Thyroid gland (tissue), 4 donors: ENCODE results near the gene NUDCD2. TPM values are rescaled to one million over a fixed set of nuclear protein-coding genes. Genes with fewer than 3 reads are reported as not detected.

Experiments
- DNase-seq, 2 donors: peaks; one replicate each; pipeline ENCODE4 v3.0.0-alpha.2; 2019
- H3K27ac ChIP-seq, 3 donors: fragments of 200-600 bp; sonication (generic); 1 replicate in 2 of 3; 2 replicates in 1 of 3; pipeline ENCODE4 v1.5.1; 2016 to 2019; ENCODE audit warnings: mild to moderate bottlenecking in 1 of 3, moderate library complexity in 1 of 3
- H3K27me3 ChIP-seq: fragments of 200-600 bp; sonication (generic); one replicate; pipeline ENCODE4 v1.5.1; 2019
- H3K36me3 ChIP-seq, 2 donors: fragments of 200-600 bp; sonication (generic); one replicate each; pipeline ENCODE4 v1.5.1; 2016 to 2019
- H3K4me1 ChIP-seq, 2 donors: fragments of 200-600 bp; sonication (generic); one replicate each; pipeline ENCODE4 v1.5.1; 2017 to 2019
- H3K4me3 ChIP-seq, 3 donors: fragments of 200-600 bp; sonication (generic); replicated peaks in 1 of 3; 1 replicate in 2 of 3; 2 replicates in 1 of 3; pipeline ENCODE4 v1.5.1; 2016; ENCODE audit warnings: mild to moderate bottlenecking in 1 of 3
- H3K9me3 ChIP-seq: fragments of 200-600 bp; sonication (generic); one replicate; pipeline ENCODE4 v1.5.1; 2017
- POLR2A ChIP-seq, 2 donors: fragments of 450-650 bp; IDR thresholded peaks; one replicate each; pipeline ENCODE4 v1.6.1; 2017; ENCODE audit warnings: antibody characterized with exemption in 2 of 2, mild to moderate bottlenecking in 2 of 2, moderate library complexity in 1 of 2
- WGBS, 2 donors: methylation state at CpG; one replicate each; pipeline ENCODE4 v1.1.5; 2017; 5-methylcytosine and 5-hydroxymethylcytosine counted together
- intact Hi-C: fragments of 100-400 bp; cut with DNase I; formaldehyde crosslinking; loops from one replicate; pipeline ENCODE4 v1.15.1; 2023
- total RNA-seq, 4 donors: library from RNA; depleted of rRNA; stranded (reverse); fragments of >200 nt; gene quantifications; one replicate each; pipeline ENCODE4 v1.2.3, GENCODE V29; 2016
- TF ChIP-seq, protein P1 (sequence below), 6 experiments: fragments of 200-600 bp in 3 of 6; fragments of 450-650 bp in 3 of 6; sonication (generic) in 3 of 6; IDR thresholded peaks; one replicate each; pipeline ENCODE4 v1.5.1; 2016 to 2019; ENCODE audit warnings: antibody characterized with exemption in 6 of 6, mild to moderate bottlenecking in 2 of 6, inconsistent platforms in 1 of 6, moderate library complexity in 1 of 6

NUDCD2 gene
- total RNA-seq: 10 to 100 TPM in 3 of 4 donors, 1 to 10 TPM in 1; 7.0 to 19.5 (median 14.8) TPM

DNA sequence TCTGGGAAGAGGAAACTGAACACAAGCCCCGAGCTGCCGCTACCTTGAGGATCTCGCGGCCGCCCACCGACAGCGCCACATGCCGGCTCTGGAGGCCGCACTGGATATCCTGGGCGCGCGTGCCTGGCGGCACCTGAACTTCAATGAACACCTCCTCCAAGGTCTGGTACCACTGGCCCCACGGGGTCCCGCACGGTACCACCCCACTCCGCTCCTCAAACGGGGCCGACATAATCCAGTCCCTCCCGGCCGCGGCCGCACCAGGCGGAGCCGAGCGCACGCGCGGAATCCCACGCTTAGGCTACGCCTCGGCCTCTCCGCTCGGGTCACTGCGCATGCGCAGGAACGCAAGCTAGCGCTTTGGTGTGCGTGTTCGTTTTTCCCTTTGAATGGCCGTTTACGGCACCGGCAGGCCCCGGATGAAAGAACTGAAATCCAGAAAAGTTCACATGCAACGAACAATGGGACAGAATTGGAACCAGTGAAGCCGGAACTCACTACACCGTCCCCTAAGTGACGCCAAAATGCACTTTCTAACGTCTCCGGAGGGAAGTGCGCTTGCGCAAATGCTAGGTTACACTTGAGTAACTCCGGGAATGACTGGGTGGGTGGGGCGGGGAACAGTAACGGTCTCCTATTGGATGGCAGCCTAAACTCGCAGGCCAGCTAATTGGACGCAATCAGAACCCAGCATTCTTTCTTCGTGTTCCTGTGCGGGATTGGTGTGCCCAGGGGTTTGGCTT, at the start of gene NUDCD2:
NUDCD2 (minus strand) TSS at position 284 of the 743 bp plus-strand sequence; CDS start at position 232, 52 bp downstream.
- intact Hi-C loops: loop anchor here (2.0 kb wide), 1 partner anchor 45 kb away; the partner anchor contains the start of gene MAT2B
- Histone ChIP-seq H3K4me3 (peak within 1 kb of the TSS; percentile 45 to 67 (median 55)), H3K9me3 (no peaks in the 10 kb centered on the region), H3K27ac (peak within 1 kb of the TSS; percentile 92 to 98 (median 97)), H3K4me1 (peaks cover 14 to 18% of the 10 kb centered on the region in 2 donors), H3K27me3 (no peaks in the 10 kb centered on the region), H3K36me3 (no peaks in the 10 kb centered on the region)
- DNase-seq: peak; percentile 94 to 97
- peak in 1 of 2 donors; percentile 87 for TF ChIP-seq POLR2A (IDR thresholded peaks at IDR 0.05)
- TF ChIP-seq, protein P1, sequence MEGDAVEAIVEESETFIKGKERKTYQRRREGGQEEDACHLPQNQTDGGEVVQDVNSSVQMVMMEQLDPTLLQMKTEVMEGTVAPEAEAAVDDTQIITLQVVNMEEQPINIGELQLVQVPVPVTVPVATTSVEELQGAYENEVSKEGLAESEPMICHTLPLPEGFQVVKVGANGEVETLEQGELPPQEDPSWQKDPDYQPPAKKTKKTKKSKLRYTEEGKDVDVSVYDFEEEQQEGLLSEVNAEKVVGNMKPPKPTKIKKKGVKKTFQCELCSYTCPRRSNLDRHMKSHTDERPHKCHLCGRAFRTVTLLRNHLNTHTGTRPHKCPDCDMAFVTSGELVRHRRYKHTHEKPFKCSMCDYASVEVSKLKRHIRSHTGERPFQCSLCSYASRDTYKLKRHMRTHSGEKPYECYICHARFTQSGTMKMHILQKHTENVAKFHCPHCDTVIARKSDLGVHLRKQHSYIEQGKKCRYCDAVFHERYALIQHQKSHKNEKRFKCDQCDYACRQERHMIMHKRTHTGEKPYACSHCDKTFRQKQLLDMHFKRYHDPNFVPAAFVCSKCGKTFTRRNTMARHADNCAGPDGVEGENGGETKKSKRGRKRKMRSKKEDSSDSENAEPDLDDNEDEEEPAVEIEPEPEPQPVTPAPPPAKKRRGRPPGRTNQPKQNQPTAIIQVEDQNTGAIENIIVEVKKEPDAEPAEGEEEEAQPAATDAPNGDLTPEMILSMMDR (IDR thresholded peaks at IDR 0.05): peak in 2 of 6 experiments; percentile 23 to 25
- WGBS, 2 donors: 1% methylated on average over 13 to 32 of the region's 59 CpGs

DNA sequence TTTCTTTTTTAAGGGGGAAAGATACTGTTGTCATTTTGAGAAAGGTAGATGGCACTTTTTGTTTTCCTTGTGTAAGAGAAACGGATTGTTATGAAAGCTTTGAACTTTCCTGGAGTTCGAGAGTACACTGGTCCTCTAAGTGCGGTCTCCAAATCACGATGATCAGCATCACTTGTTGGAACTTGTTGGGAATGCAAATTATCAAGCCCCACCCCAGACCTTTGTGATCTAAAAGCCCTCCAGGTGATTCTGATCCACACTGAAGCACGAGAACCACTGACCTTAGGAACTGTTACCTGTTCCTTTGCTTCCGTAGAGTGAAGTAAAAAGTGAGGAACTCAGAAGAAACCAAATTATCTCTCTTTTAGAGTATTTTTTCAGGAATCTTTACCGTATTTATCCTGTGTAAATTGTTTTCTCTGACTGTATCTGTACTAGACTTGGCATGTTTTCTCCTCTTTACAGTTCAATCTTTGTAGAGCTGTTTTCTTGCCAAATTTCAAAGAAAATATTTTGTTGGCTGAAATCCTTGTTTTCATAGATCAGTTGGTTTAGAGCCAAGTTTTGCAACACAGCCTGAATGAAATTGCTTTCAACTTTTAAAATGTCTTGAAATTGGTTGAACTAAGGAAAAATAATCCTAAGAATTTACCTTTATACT, 49.5 kb upstream of the NUDCD2 start:
- DNase-seq: peak; percentile 43 to 55
- Histone ChIP-seq H3K4me1 (peaks cover 37 to 58% of the 10 kb centered on the region in 2 donors), H3K4me3 (no peak overlapping the region), H3K9me3 (no peaks in the 10 kb centered on the region), H3K27me3 (no peaks in the 10 kb centered on the region), H3K36me3 (peaks cover 7 to 9% of the 10 kb centered on the region in 2 donors), H3K27ac (peak overlapping the region; percentile 93 to 99 (median 96))
- TF ChIP-seq, protein P1 (IDR thresholded peaks at IDR 0.05): no peak
- TF ChIP-seq POLR2A (IDR thresholded peaks at IDR 0.05): peak in 1 of 2 donors; percentile 53
- WGBS, 2 donors: 4% methylated on average over 7 of the region's 7 CpGs
- intact Hi-C loops: no loop called here

GRCh38 chr5:163508753-163509152, 48.9 kb upstream of the NUDCD2 start:
- WGBS, 2 donors: 34 to 43% methylated on average over 5 of the region's 5 CpGs
- H3K4me1 ChIP-seq: peaks cover 44 to 61% of the 10 kb centered on the region in 2 donors
- H3K36me3 ChIP-seq: peaks cover 5 to 9% of the 10 kb centered on the region in 2 donors
- peak overlapping the region; percentile 93 to 99 (median 96) for H3K27ac ChIP-seq
- no peaks in the 10 kb centered on the region for H3K9me3 ChIP-seq
- DNase-seq: no peak
- no peaks in the 10 kb centered on the region for H3K27me3 ChIP-seq
- no peak overlapping the region for H3K4me3 ChIP-seq
- TF ChIP-seq, protein P1 (IDR thresholded peaks at IDR 0.05): no peak
- no peak for TF ChIP-seq POLR2A (IDR thresholded peaks at IDR 0.05)
- intact Hi-C loops: no loop called here

GRCh38 chr5:163506726-163507125, 46.8 kb upstream of the NUDCD2 start:
- intact Hi-C loops: no loop called here
- H3K36me3 ChIP-seq: no peaks in the 10 kb centered on the region
- WGBS, 2 donors: 1 to 3% methylated on average over 8 of the region's 8 CpGs
- peak overlapping the region; percentile 93 to 99 (median 96) for H3K27ac ChIP-seq
- H3K27me3 ChIP-seq: no peaks in the 10 kb centered on the region
- H3K4me1 ChIP-seq: peaks cover 42 to 59% of the 10 kb centered on the region in 2 donors
- TF ChIP-seq, protein P1 (IDR thresholded peaks at IDR 0.05): no peak
- no peaks in the 10 kb centered on the region for H3K9me3 ChIP-seq
- no peak for DNase-seq
- H3K4me3 ChIP-seq: peak overlapping the region in 2 of 3 donors; percentile 43 to 63
